RCC 7860 (cell line): Measurements from ENCODE around the gene ACSS1.

Experiments used
- DNase-seq: peaks from one replicate; pipeline ENCODE4 v3.0.0-alpha.2; 2015; ENCODE audit warnings: low spot score
- FAIRE-seq: peaks from 2 replicates; lab custom pipeline; 2012; peaks lifted over from hg19 to GRCh38; lab: Jason Lieb, UNC

Gene ACSS1

GRCh38 chr20:25033265-25033923, 24.5 kb downstream of the ACSS1 start:
- FAIRE-seq (no peak), DNase-seq (no peak)

- no peak for FAIRE-seq
- DNase-seq, result no peak
These were observed 25.3 kb downstream of the ACSS1 start for GRCh38 chr20:25032478-25033264.

DNA sequence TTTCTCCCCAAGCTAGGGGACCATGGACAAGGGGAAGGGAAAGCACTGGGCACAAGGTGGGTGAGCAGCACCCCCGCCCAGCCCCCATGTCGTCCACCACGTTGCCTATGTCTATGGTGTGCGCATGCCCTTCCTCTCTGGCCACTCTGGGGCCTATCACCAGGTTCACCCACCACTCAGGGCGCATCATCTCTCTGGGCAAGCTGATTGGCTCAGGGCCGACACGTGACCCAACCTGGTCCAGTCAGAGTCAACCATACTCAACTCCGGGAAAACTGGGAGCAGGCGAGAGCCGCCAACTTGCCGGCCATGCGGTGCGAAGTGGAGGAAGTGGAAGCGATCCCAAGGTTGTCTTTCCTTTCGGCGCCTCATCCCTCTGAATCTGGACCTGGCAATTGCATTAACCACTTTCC, 25.9 kb downstream of the ACSS1 start:
- FAIRE-seq (no peak), DNase-seq (no peak)

DNA sequence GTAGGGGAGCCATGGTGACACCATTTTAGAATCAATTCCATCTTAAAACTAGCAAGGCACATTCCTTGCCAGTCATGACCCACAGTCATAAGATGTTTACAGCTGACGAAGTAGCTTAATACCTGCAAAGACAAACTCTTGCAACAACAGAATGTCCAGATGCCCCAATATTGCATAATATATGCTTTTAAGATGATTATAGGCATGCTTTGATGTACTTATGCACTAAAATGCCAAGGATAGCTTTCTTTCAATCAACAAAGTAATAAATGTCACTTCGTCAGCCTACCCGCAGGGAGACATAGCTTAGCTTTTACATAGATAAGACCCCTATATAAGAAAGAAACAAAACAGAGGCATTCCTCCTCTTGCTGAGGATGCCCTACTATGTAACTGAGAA, 26.7 kb downstream of the ACSS1 start:
- DNase-seq (no peak), FAIRE-seq (no peak)

- DNase-seq, result no peak
- no peak for FAIRE-seq
These were observed 27.2 kb downstream of the ACSS1 start for GRCh38 chr20:25030649-25031207.

- FAIRE-seq, result no peak
- DNase-seq, result no peak
These were observed 27.8 kb downstream of the ACSS1 start for GRCh38 chr20:25030007-25030648.

DNA sequence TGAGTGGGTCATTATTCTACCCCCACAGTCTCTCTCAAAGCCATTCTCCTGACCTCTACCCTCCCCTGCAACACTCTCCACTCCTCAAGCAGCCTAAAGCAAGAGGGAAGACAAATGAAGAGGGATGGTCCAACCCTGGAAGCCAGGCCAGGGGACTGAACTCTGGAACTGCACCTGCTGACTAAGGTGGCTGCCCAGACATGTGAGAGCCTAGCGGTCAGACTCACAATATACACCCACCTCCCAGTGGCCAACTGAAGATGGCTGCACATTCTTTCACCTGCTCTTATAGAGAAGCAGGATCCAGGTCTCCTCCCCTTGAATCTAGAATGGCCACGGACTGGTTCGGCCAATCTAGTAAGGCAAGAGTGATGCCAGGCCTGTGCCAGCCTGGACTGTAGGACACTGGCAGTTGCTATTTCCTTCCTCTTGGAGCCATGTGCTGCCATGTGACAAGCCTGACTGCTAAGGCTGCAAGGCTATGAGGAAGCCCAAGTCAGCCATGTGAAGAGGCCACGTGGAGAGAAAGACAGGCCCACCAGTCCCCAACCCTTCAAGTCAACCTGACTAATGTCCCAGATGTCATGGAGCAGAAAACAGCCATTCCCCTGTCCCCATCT, 31.8 kb downstream of the ACSS1 start:
- no peak for DNase-seq
- FAIRE-seq, result no peak

- DNase-seq (no peak), FAIRE-seq (no peak)
These were observed 32.7 kb downstream of the ACSS1 start for GRCh38 chr20:25025091-25025861.

- no peak for DNase-seq
- FAIRE-seq, result no peak
These were observed 33.8 kb downstream of the ACSS1 start for GRCh38 chr20:25024171-25024570.

- no peak for DNase-seq
- no peak for FAIRE-seq
These were observed 34.6 kb downstream of the ACSS1 start for GRCh38 chr20:25023356-25023755.

- no peak for DNase-seq
- no peak for FAIRE-seq
These were observed 35.3 kb downstream of the ACSS1 start for GRCh38 chr20:25022680-25023079.

DNA sequence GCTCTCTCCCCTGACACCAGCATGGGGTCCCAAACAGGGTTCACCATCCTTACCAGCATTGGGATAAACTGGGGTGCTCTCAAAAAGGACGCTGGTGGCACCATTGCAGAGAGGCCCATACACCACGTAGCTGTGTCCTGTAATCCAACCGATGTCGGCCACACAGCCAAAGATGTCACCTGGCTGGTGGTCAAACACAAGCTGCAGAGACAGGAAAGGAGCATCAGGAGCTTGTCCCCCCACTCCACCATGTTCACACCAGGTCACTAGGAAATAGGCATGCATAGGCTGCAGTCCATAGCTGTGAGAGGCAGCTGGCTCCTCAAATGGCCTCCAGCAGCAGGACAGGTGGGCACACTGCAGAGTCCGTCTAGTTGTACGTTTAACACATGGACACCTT, 36.6 kb downstream of the ACSS1 start:
- FAIRE-seq (no peak), DNase-seq (no peak)

GRCh38 chr20:25020901-25021301, 37.0 kb downstream of the ACSS1 start:
- no peak for DNase-seq
- no peak for FAIRE-seq

GRCh38 chr20:25020345-25020744, 37.6 kb downstream of the ACSS1 start:
- DNase-seq (no peak), FAIRE-seq (no peak)

DNA sequence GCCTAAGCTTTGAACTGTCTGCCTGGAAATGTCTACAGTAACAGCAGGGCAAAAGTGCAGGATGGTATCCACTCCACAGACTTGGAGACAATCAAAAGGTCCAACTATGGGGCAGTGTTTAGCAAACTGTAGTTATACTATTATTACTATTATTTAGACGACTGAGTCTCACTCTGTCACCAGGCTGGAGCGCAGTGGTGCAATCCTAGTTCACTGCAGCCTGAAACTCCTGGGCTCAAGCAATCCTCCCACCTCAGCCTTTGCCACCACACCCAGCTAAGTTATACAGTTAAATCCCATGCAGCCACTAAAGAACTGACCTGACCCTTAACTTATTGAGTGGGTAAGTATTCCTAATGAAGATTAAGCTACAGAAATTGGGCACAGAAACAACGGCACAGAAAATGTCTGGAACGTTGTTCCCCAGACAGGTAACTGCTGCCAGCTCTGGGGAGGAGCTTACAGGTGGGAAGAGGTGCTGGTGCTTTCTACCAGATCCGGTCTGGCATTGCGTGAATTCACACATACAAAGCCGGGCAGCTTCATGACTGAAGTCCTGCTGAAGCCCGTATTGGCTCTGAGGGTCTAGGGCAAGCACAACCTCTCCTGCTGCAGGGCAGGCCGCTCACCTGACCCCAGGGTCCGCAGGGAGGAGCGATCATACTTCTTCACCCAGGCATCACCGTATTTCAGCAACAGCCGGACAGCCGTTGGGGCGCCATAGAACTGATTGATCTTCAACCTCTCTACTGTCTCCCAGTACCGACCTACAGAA, 38.4 kb downstream of the ACSS1 start:
- DNase-seq (no peak), FAIRE-seq (no peak)

DNA sequence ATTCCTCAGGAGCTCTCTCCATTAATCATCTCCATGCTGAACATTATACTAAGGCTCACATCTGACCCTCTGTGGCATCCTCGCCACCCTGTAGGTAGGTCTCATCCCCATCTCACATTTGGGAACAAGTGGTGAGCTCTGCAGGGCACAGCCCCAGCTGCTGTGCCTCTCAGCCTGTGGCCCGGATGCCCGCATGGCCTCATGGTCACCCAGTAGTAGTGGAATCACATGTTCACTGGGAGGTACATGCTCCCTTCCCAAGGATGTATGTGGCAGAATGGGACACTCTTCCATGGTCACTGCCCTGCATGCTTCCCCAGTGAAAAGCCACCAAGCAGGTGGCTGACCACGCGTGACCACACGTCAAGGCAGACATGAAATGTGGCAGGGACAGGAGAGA, 39.1 kb downstream of the ACSS1 start:
- FAIRE-seq, result no peak
- no peak for DNase-seq

DNA sequence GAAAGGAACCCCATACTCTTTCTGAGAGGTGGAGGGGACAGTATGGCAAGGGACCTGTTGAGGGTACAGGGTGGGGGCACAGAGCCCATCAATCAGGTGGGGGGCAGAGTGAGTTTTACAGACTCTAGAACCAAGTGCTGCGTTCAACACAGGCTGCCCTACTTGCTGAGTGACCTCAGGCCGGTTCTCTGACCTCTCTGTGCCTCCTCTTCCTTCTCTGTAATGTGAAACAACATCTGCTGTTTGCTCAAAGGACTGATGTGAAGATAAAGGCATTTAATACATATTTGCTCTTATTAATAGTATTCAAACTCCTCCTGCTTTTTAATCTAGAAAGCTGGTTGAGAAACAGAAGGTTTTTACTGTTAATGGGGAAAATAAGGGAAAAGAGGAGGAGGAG, 39.5 kb downstream of the ACSS1 start:
- FAIRE-seq (no peak), DNase-seq (no peak)

- no peak for FAIRE-seq
- no peak for DNase-seq
These were observed 40.6 kb downstream of the ACSS1 start for GRCh38 chr20:25017257-25017803.

GRCh38 chr20:25016471-25016870, 41.5 kb downstream of the ACSS1 start:
- DNase-seq (no peak), FAIRE-seq (no peak)
